HFFc6 (cell line): ENCODE data around the gene C10orf95. TPM values are rescaled to one million over a fixed set of nuclear protein-coding genes. Genes with fewer than 3 reads are reported as not detected.

Experiments used
- DNase-seq: peaks from one replicate; pipeline ENCODE4 v3.0.0-alpha.2; 2018
- H3K27ac Mint-ChIP-seq: 2 replicates; pipeline ENCODE4 v1.8.0; 2020; ENCODE audit warnings: mild to moderate bottlenecking, mixed read lengths
- H3K27me3 Mint-ChIP-seq: 2 replicates; pipeline ENCODE4 v1.8.0; 2021; ENCODE audit warnings: mild to moderate bottlenecking, moderate library complexity, mixed read lengths; ENCODE audit not compliant: insufficient read depth
- H3K36me3 Mint-ChIP-seq: 2 replicates; pipeline ENCODE4 v1.8.0; 2021; ENCODE audit warnings: low read depth, mixed read lengths
- H3K4me1 Mint-ChIP-seq: 2 replicates; pipeline ENCODE4 v1.8.0; 2020; ENCODE audit warnings: low read depth, mixed read lengths
- H3K4me3 Mint-ChIP-seq: 2 replicates; pipeline ENCODE4 v1.8.0; 2020; ENCODE audit warnings: mild to moderate bottlenecking, moderate library complexity, mixed read lengths
- H3K9me3 Mint-ChIP-seq: 2 replicates; pipeline ENCODE4 v1.8.0; 2020; ENCODE audit warnings: mild to moderate bottlenecking, mixed read lengths
- total RNA-seq, 6 experiments: library from RNA; stranded (reverse); fragmentation: NEBNext Ultra II Directional; extraction: Animal tissue kit (Norgen Biotek cat#: 25700); gene quantifications; 2 replicates in 1 of 6; 3 replicates in 5 of 6; pipeline ENCODE4 v1.2.3, GENCODE V29; 2021
- TF ChIP-seq, protein P1 (sequence below): fragments of 200-600 bp; sonication (generic); IDR thresholded peaks from 2 replicates; pipeline ENCODE4 v1.5.0; 2021; ENCODE audit warnings: antibody characterized with exemption, mild to moderate bottlenecking

The C10orf95 gene
- total RNA-seq, 6 experiments from 2014 or later = 0.12 TPM; not detected in 5

GRCh38 chr10:102418622-102419268, 32.6 kb downstream of the C10orf95 start, which contains the start of gene PSD:
TSS of gene PSD (minus strand) at chr10:102418785. CDS start at chr10:102417038, 1,747 bp downstream.
- Mint-ChIP-seq H3K4me3 (peak within 1 kb of the TSS; percentile 98), H3K4me1 (peaks cover 22% of the 10 kb centered on the region), H3K9me3 (no peaks in the 10 kb centered on the region), H3K27me3 (peaks cover 26% of the 10 kb centered on the region), H3K27ac (no peak within 1 kb of the TSS), H3K36me3 (no peaks in the 10 kb centered on the region)
- TF ChIP-seq, protein P1, sequence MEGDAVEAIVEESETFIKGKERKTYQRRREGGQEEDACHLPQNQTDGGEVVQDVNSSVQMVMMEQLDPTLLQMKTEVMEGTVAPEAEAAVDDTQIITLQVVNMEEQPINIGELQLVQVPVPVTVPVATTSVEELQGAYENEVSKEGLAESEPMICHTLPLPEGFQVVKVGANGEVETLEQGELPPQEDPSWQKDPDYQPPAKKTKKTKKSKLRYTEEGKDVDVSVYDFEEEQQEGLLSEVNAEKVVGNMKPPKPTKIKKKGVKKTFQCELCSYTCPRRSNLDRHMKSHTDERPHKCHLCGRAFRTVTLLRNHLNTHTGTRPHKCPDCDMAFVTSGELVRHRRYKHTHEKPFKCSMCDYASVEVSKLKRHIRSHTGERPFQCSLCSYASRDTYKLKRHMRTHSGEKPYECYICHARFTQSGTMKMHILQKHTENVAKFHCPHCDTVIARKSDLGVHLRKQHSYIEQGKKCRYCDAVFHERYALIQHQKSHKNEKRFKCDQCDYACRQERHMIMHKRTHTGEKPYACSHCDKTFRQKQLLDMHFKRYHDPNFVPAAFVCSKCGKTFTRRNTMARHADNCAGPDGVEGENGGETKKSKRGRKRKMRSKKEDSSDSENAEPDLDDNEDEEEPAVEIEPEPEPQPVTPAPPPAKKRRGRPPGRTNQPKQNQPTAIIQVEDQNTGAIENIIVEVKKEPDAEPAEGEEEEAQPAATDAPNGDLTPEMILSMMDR = no peak
- DNase-seq = no peak

DNA sequence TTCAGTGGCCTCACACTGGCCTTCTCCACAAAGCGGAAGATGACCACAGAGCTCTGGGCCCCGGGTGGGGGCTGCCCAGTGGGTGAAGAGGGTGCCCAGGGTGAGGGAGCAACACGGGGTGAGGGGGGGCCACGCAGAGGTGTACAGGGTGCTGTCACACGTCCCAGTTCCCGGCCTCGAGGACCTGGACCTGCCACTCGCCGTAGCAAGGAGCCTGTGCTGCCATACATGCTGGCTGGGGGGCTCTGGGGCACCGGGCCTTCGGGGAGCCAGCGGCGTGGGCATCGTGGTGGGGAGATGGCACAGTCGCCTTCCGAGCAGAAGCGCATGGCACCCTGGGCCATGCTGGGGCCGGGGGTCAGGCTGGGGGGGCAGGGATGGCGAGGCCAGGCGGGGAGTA, 34.6 kb downstream of the C10orf95 start:
- Mint-ChIP-seq H3K27me3 (peaks cover 37% of the 10 kb centered on the region), H3K9me3 (no peaks in the 10 kb centered on the region), H3K36me3 (no peaks in the 10 kb centered on the region), H3K27ac (no peak overlapping the region), H3K4me1 (peaks cover 21% of the 10 kb centered on the region), H3K4me3 (no peak overlapping the region)
- TF ChIP-seq, protein P1 = no peak
- no peak for DNase-seq

- Mint-ChIP-seq H3K4me3 (no peak overlapping the region), H3K9me3 (no peaks in the 10 kb centered on the region), H3K27ac (no peak overlapping the region), H3K27me3 (peaks cover 41% of the 10 kb centered on the region), H3K36me3 (no peaks in the 10 kb centered on the region), H3K4me1 (peaks cover 21% of the 10 kb centered on the region)
- TF ChIP-seq, protein P1 = no peak
- DNase-seq = no peak
Measured at GRCh38 chr10:102416283-102416682, 35.1 kb downstream of the C10orf95 start.

DNA sequence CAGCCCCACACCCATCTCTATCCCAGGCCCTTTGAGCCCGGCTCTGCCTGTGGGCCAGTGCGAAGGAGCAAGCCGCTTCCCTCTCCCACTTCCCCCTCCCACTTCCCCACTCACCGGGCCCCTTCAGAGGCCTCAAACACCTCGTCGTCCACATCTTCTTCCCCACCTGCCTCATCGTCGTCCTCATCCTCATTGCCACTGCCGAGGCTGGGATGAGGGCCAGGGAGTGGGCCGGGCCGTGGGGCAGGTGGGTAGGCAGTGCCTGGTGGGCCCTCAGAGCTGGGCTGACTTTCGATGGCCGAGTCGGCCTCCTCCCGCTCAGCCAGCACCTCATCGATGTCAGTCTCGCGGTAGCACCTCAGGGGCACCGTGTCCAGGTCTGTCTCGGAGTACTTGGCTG, 36.6 kb downstream of the C10orf95 start:
- no peak for DNase-seq
- H3K27me3 Mint-ChIP-seq = peaks cover 48% of the 10 kb centered on the region
- peaks cover 3% of the 10 kb centered on the region; the same call in 1 of the 2 replicates for H3K36me3 Mint-ChIP-seq
- no peak overlapping the region for H3K4me3 Mint-ChIP-seq
- no peak overlapping the region for H3K27ac Mint-ChIP-seq
- peaks cover 16% of the 10 kb centered on the region for H3K4me1 Mint-ChIP-seq
- no peaks in the 10 kb centered on the region for H3K9me3 Mint-ChIP-seq
- TF ChIP-seq, protein P1 = no peak

DNA sequence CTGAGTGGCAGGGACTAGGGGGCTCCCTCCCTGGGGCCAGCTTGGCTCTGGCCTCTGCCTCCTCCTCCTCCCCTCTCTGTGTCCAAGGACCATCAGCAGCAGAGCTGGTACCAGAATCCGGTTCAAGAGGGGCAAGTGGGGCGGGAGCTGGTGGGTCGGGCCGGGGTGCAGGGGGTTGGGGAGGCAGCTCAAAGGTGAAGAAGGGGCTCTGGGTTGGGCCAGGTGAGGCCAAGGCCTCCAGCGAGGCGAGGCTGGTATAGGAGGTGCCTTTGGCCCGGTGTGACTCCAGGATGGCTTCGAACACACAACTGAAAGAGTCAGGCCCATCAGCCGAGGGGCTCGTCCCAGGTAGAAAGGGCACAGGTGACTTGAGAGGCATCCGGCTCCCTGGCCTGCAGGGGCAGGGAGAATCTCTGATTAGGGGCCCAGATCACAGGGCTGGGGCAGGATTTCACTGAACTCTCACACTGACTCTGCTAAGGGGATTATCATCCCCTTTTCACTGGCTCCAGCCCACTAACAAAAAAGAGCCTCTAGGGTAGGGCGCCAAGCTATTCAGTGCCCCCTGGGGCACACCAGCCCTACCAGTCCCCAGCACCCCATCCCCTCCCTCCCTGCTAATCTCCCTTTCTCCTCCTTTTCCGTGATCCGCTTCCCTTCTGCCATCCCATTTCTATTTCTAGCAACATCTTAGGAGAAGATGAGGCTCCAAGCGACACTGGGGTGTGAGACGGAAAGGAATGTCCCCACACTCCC, 37.4 kb downstream of the C10orf95 start:
- peaks cover 49% of the 10 kb centered on the region for H3K27me3 Mint-ChIP-seq
- DNase-seq = no peak
- H3K9me3 Mint-ChIP-seq = no peaks in the 10 kb centered on the region
- H3K4me3 Mint-ChIP-seq = no peak overlapping the region
- H3K27ac Mint-ChIP-seq = no peak overlapping the region
- peaks cover 7% of the 10 kb centered on the region; the same call in 1 of the 2 replicates for H3K36me3 Mint-ChIP-seq
- TF ChIP-seq, protein P1 = no peak
- peaks cover 14% of the 10 kb centered on the region for H3K4me1 Mint-ChIP-seq
